Neural cell (in vitro differentiated cells): Measurements from ENCODE around the gene C9orf72. TPM values are rescaled to one million over a fixed set of nuclear protein-coding genes. Genes with fewer than 3 reads are reported as not detected.

ENCODE experiments used
- H2AFZ ChIP-seq: fragments of 200-600, 300-800 bp; sonication (generic), shearing (Covaris generic); 2 replicates; pipeline ENCODE4 v1.6.0; 2014; ENCODE audit warnings: low read depth, mild to moderate bottlenecking, antibody characterized with exemption, low read length, moderate library complexity
- H3F3A ChIP-seq: fragments of 200-600 bp; shearing (Covaris generic); 2 replicates; pipeline ENCODE4 v1.6.1; 2016; ENCODE audit warnings: mild to moderate bottlenecking, moderate library complexity, mixed read lengths, antibody characterized with exemption, low read length; ENCODE audit not compliant: insufficient read depth, poor library complexity, severe bottlenecking
- H3K27ac ChIP-seq: fragments of 200-600, 300-800 bp; sonication (generic), shearing (Covaris generic); 2 replicates; pipeline ENCODE4 v1.5.1; 2014; ENCODE audit warnings: mild to moderate bottlenecking, low read length, moderate library complexity
- H3K27me3 ChIP-seq: fragments of 300-800, 200-600 bp; sonication (generic), shearing (Covaris generic); 2 replicates; pipeline ENCODE4 v1.6.0; 2014; ENCODE audit warnings: mild to moderate bottlenecking, low read depth, low read length, moderate library complexity; ENCODE audit not compliant: insufficient read depth
- H3K36me3 ChIP-seq: fragments of 300-800, 200-600 bp; sonication (generic), shearing (Covaris generic); 2 replicates; pipeline ENCODE4 v1.5.1; 2014; ENCODE audit warnings: mild to moderate bottlenecking, antibody characterized with exemption, low read length, moderate library complexity; ENCODE audit not compliant: insufficient read depth
- H3K4me2 ChIP-seq: fragments of 300-800, 200-600 bp; sonication (generic), shearing (Covaris generic); 2 replicates; pipeline ENCODE4 v1.6.0; 2014; ENCODE audit warnings: mild to moderate bottlenecking, low read length
- H3K4me3 ChIP-seq: fragments of 300-800, 200-600 bp; sonication (generic), shearing (Covaris generic); 2 replicates; pipeline ENCODE4 v1.5.1; 2014; ENCODE audit warnings: mild to moderate bottlenecking, low read length, moderate library complexity
- H3K79me2 ChIP-seq: fragments of 200-600 bp; shearing (Covaris generic); replicated peaks from 2 replicates; pipeline ENCODE4 v1.6.0; 2014; ENCODE audit warnings: mild to moderate bottlenecking, low read length, moderate library complexity; ENCODE audit not compliant: insufficient read depth
- H3K9ac ChIP-seq: fragments of 300-800, 200-600 bp; sonication (generic), shearing (Covaris generic); 2 replicates; pipeline ENCODE4 v1.6.1; 2016; ENCODE audit warnings: mild to moderate bottlenecking, low read length, mixed read lengths
- H3K9me2 ChIP-seq: fragments of 200-600 bp; shearing (Covaris generic); 2 replicates; pipeline ENCODE4 v1.6.1; 2016; ENCODE audit warnings: mild to moderate bottlenecking, low read length, mixed read lengths; ENCODE audit not compliant: insufficient read depth
- H3K9me3 ChIP-seq: fragments of 200-600, 300-800 bp; sonication (generic), shearing (Covaris generic); 2 replicates; pipeline ENCODE4 v1.6.1; 2016; ENCODE audit warnings: mild to moderate bottlenecking, mixed run types, low read length, moderate library complexity, mixed read lengths
- H4K20me1 ChIP-seq: fragments of 200-600 bp; shearing (Covaris generic); 2 replicates; pipeline ENCODE4 v1.6.1; 2016; ENCODE audit warnings: mild to moderate bottlenecking, mixed run types; ENCODE audit not compliant: insufficient read depth
- CTCF ChIP-seq: fragments of 450-650 bp; IDR thresholded peaks from 2 replicates; pipeline ENCODE4 v1.5.1; 2014; ENCODE audit warnings: antibody characterized with exemption, mild to moderate bottlenecking, moderate library complexity; ENCODE audit not compliant: poor library complexity, severe bottlenecking
- EP300 ChIP-seq: fragments of 450-650 bp; conservative IDR thresholded peaks from 2 replicates; pipeline ENCODE4 v1.6.1; 2014; ENCODE audit warnings: antibody characterized with exemption, mild to moderate bottlenecking, moderate library complexity; ENCODE audit not compliant: poor library complexity, severe bottlenecking
- EZH2 ChIP-seq: fragments of 200-600, 300-800 bp; shearing (Covaris generic), sonication (generic); IDR thresholded peaks from 2 replicates; pipeline ENCODE4 v1.6.1; 2014; ENCODE audit warnings: antibody characterized with exemption, low read length, borderline replicate concordance, mild to moderate bottlenecking; ENCODE audit not compliant: insufficient read depth, poor library complexity, severe bottlenecking
- MXI1 ChIP-seq: fragments of 450-650 bp; conservative IDR thresholded peaks from 2 replicates; pipeline ENCODE4 v1.6.1; 2014; ENCODE audit warnings: antibody characterized with exemption, mild to moderate bottlenecking; ENCODE audit not compliant: poor library complexity, severe bottlenecking
- POLR2AphosphoS5 ChIP-seq: IDR thresholded peaks from 2 replicates; pipeline ENCODE4 v1.6.1; 2012
- RAD21 ChIP-seq: fragments of 450-650 bp; conservative IDR thresholded peaks from 2 replicates; pipeline ENCODE4 v1.6.1; 2014; ENCODE audit warnings: antibody characterized with exemption, mild to moderate bottlenecking, moderate library complexity
- REST ChIP-seq: IDR thresholded peaks from 2 replicates; pipeline ENCODE4 v1.6.1; 2012; ENCODE audit warnings: borderline replicate concordance
- SMC3 ChIP-seq: fragments of 450-650 bp; conservative IDR thresholded peaks from 2 replicates; pipeline ENCODE4 v1.6.1; 2014; ENCODE audit warnings: antibody characterized with exemption, mild to moderate bottlenecking, moderate library complexity; ENCODE audit not compliant: poor library complexity
- TAF1 ChIP-seq: IDR thresholded peaks from 2 replicates; pipeline ENCODE4 v1.6.1; 2012; ENCODE audit warnings: low read depth
- polyA plus RNA-seq: library from polyadenylated mRNA; depleted of rRNA; stranded (reverse); fragments of >200 nt; gene quantifications from 2 replicates; pipeline ENCODE4 v1.2.3, GENCODE V29; 2014

Gene C9orf72
- polyA plus RNA-seq, 1 donor from 2014 or later, result 166 TPM

GRCh38 chr9:27584931-27585330, 11.7 kb upstream of the C9orf72 start:
- H3K4me2 ChIP-seq, result no peak overlapping the region
- TF ChIP-seq SMC3 (no peak), CTCF (no peak), REST (no peak), TAF1 (no peak), MXI1 (no peak), EP300 (no peak), POLR2AphosphoS5 (no peak), RAD21 (no peak), EZH2 (no peak)
- no peaks in the 10 kb centered on the region for H3K9me3 ChIP-seq
- no peak overlapping the region for H3K4me3 ChIP-seq
- H3K27ac ChIP-seq, result no peak overlapping the region
- H3K79me2 ChIP-seq, result no peaks in the 10 kb centered on the region
- H3F3A ChIP-seq, result no peaks in the 10 kb centered on the region
- no peak overlapping the region for H2AFZ ChIP-seq
- no peak overlapping the region for H3K9ac ChIP-seq
- no peaks in the 10 kb centered on the region for H3K36me3 ChIP-seq
- H3K27me3 ChIP-seq, result no peaks in the 10 kb centered on the region
- H4K20me1 ChIP-seq, result no peaks in the 10 kb centered on the region
- no peaks in the 10 kb centered on the region for H3K9me2 ChIP-seq

- TF ChIP-seq POLR2AphosphoS5 (no peak), RAD21 (no peak), REST (no peak), SMC3 (no peak), CTCF (no peak), EZH2 (no peak), MXI1 (no peak), TAF1 (no peak), EP300 (no peak)
- Histone ChIP-seq H3K79me2 (no peaks in the 10 kb centered on the region), H3K4me3 (no peak overlapping the region), H3K36me3 (no peaks in the 10 kb centered on the region), H3K9me2 (no peaks in the 10 kb centered on the region), H3F3A (no peaks in the 10 kb centered on the region), H3K4me2 (no peak overlapping the region), H2AFZ (no peak overlapping the region), H4K20me1 (no peaks in the 10 kb centered on the region), H3K9ac (no peak overlapping the region), H3K9me3 (no peaks in the 10 kb centered on the region), H3K27ac (no peak overlapping the region), H3K27me3 (no peaks in the 10 kb centered on the region)
Measured at GRCh38 chr9:27582794-27583193, 9.5 kb upstream of the C9orf72 start.
